H1 (cell line): ENCODE results near the gene BSDC1. TPM values are rescaled to one million over a fixed set of nuclear protein-coding genes. Genes with fewer than 3 reads are reported as not detected.

Experiments
- CTCF ChIA-PET: fragments of 300-600 bp; sonication (Branson Sonifier 250); formaldehyde crosslinking; loops from one replicate; lab custom pipeline; 2021; ENCODE audit not compliant: partially characterized antibody; lab: Charles Lee
- POLR2A ChIA-PET: fragments of 300-600 bp; sonication (Branson Sonifier 250); formaldehyde crosslinking; loops from one replicate; lab custom pipeline; 2021; ENCODE audit warnings: inconsistent platforms; ENCODE audit not compliant: partially characterized antibody; lab: Charles Lee
- DNase-seq, 2 experiments: peaks; one replicate each; pipeline versions ENCODE4 v3.0.0 to v3.0.0-alpha.2; 2010 to 2022; ENCODE audit warnings: low spot score in 2 of 2, low read depth in 1 of 2, mixed read lengths in 1 of 2
- FAIRE-seq: peaks from 2 replicates; lab custom pipeline; 2011; peaks lifted over from hg19 to GRCh38; lab: Jason Lieb, UNC
- H2AFZ ChIP-seq: 2 replicates; pipeline ENCODE4 v1.8.1; 2012; ENCODE audit warnings: low read length, inconsistent platforms
- H2AK5ac ChIP-seq: 2 replicates; pipeline ENCODE4 v1.6.1; 2013; ENCODE audit warnings: low read depth, low read length
- H2BK120ac ChIP-seq: replicated peaks from 2 replicates; pipeline ENCODE3; 2013; ENCODE audit warnings: low read depth, low read length, inconsistent platforms
- H2BK12ac ChIP-seq: 2 replicates; pipeline ENCODE4 v1.6.1; 2013; ENCODE audit warnings: low read depth, low read length
- H2BK15ac ChIP-seq: 2 replicates; pipeline ENCODE4 v1.6.1; 2013; ENCODE audit warnings: low read length
- H2BK20ac ChIP-seq: 2 replicates; pipeline ENCODE4 v1.6.1; 2013; ENCODE audit warnings: low read length
- H2BK5ac ChIP-seq: 2 replicates; pipeline ENCODE4 v1.6.1; 2013; ENCODE audit warnings: low read depth, low read length
- H3K14ac ChIP-seq: 2 replicates; pipeline ENCODE4 v1.6.1; 2013; ENCODE audit warnings: inconsistent platforms; ENCODE audit not compliant: insufficient read length
- H3K18ac ChIP-seq: 2 replicates; pipeline ENCODE4 v1.6.1; 2013; ENCODE audit warnings: low read length; ENCODE audit errors: extremely low read depth
- H3K23ac ChIP-seq: 2 replicates; pipeline ENCODE4 v1.6.1; 2013; ENCODE audit warnings: inconsistent platforms; ENCODE audit not compliant: insufficient read length
- H3K23me2 ChIP-seq: 2 replicates; pipeline ENCODE4 v1.6.1; 2013; ENCODE audit warnings: low read depth, low read length
- H3K27ac ChIP-seq: 2 replicates; pipeline ENCODE4 v1.6.1; 2011; ENCODE audit warnings: low read depth, low read length, inconsistent platforms
- H3K27me3 ChIP-seq, 4 experiments: replicated peaks in 1 of 4; 1 replicate in 1 of 4; 2 replicates in 3 of 4; pipeline versions ENCODE4 v1.6.1 to v1.8.1; 2011 to 2013; ENCODE audit warnings: low read length in 3 of 4, mild to moderate bottlenecking in 3 of 4, inconsistent platforms in 2 of 4, mixed read lengths in 2 of 4, moderate library complexity in 1 of 4; ENCODE audit not compliant: control insufficient read depth in 3 of 4, insufficient read depth in 3 of 4; ENCODE audit errors: extremely low read depth in 1 of 4
- H3K36me3 ChIP-seq, 4 experiments: 2 replicates each; pipeline versions ENCODE4 v1.6.1 to v1.8.1; 2011 to 2013; ENCODE audit warnings: mild to moderate bottlenecking in 4 of 4, low read length in 3 of 4, moderate library complexity in 2 of 4, control low read depth in 1 of 4, inconsistent platforms in 1 of 4; ENCODE audit not compliant: insufficient read depth in 4 of 4, control insufficient read depth in 2 of 4
- H3K4ac ChIP-seq: replicated peaks from 2 replicates; pipeline ENCODE3; 2013; ENCODE audit warnings: low read length, low read depth, mixed read lengths, inconsistent platforms; ENCODE audit not compliant: insufficient read length
- H3K4me1 ChIP-seq, 4 experiments: replicated peaks in 1 of 4; 1 replicate in 1 of 4; 2 replicates in 3 of 4; pipeline versions ENCODE4 v1.6.1 to v1.8.1; 2011 to 2013; ENCODE audit warnings: low read length in 3 of 4, inconsistent platforms in 2 of 4, mixed read lengths in 1 of 4; ENCODE audit not compliant: insufficient read depth in 4 of 4, control insufficient read depth in 3 of 4
- H3K4me2 ChIP-seq, 2 experiments: 2 replicates each; pipeline versions ENCODE4 v1.6.1 to v1.8.1; 2011 to 2013; ENCODE audit warnings: low read depth in 2 of 2, low read length in 2 of 2, control low read depth in 1 of 2, inconsistent platforms in 1 of 2, mild to moderate bottlenecking in 1 of 2; ENCODE audit not compliant: insufficient read depth in 1 of 2
- H3K4me3 ChIP-seq, 4 experiments: fragments of 200-600, 300-600 bp in 1 of 4; sonication (generic), shearing (Covaris generic), sonication (Bioruptor Twin) in 1 of 4; 2 replicates each; pipeline versions ENCODE4 v1.5.1 to v1.8.1; 2011 to 2016; ENCODE audit warnings: low read length in 4 of 4, low read depth in 3 of 4, control low read depth in 2 of 4, inconsistent platforms in 2 of 4, mild to moderate bottlenecking in 2 of 4, mixed read lengths in 1 of 4, moderate library complexity in 1 of 4; ENCODE audit not compliant: insufficient read depth in 2 of 4; ENCODE audit errors: extremely low read depth in 1 of 4
- H3K56ac ChIP-seq: replicated peaks from 2 replicates; pipeline ENCODE3; 2013; ENCODE audit warnings: low read depth, mild to moderate bottlenecking, mixed read lengths, low read length, inconsistent platforms; ENCODE audit not compliant: insufficient read length
- H3K79me1 ChIP-seq: 2 replicates; pipeline ENCODE4 v1.6.1; 2013; ENCODE audit warnings: low read depth, low read length, control low read depth
- H3K79me2 ChIP-seq, 2 experiments: 2 replicates each; pipeline versions ENCODE4 v1.6.1 to v1.8.1; 2012 to 2013; ENCODE audit warnings: low read length in 2 of 2, mild to moderate bottlenecking in 2 of 2, inconsistent platforms in 1 of 2; ENCODE audit not compliant: insufficient read depth in 2 of 2, control insufficient read depth in 1 of 2
- H3K9ac ChIP-seq, 4 experiments: replicated peaks in 1 of 4; 1 replicate in 1 of 4; 2 replicates in 3 of 4; pipeline versions ENCODE4 v1.6.1 to v1.8.1; 2011 to 2013; ENCODE audit warnings: low read depth in 3 of 4, low read length in 3 of 4, control low read depth in 2 of 4, mild to moderate bottlenecking in 2 of 4, moderate library complexity in 2 of 4, inconsistent platforms in 1 of 4; ENCODE audit errors: extremely low read depth in 1 of 4
- H3K9me3 ChIP-seq, 2 experiments: 2 replicates each; pipeline versions ENCODE4 v1.6.1 to v1.8.1; 2012 to 2013; ENCODE audit warnings: mild to moderate bottlenecking in 2 of 2, moderate library complexity in 2 of 2, control low read depth in 1 of 2, inconsistent platforms in 1 of 2, low read depth in 1 of 2, low read length in 1 of 2, mixed read lengths in 1 of 2; ENCODE audit not compliant: insufficient read depth in 2 of 2
- H4K20me1 ChIP-seq, 2 experiments: replicated peaks in 1 of 2; 2 replicates each; pipeline versions ENCODE3 to v1.8.1; 2011 to 2013; ENCODE audit warnings: inconsistent platforms in 2 of 2, low read length in 2 of 2, mild to moderate bottlenecking in 1 of 2; ENCODE audit not compliant: insufficient read depth in 2 of 2, control insufficient read depth in 1 of 2
- H4K5ac ChIP-seq: 2 replicates; pipeline ENCODE4 v1.6.1; 2013; ENCODE audit warnings: low read length, low read depth, mixed read lengths, inconsistent platforms; ENCODE audit not compliant: insufficient read length
- H4K8ac ChIP-seq: 2 replicates; pipeline ENCODE4 v1.8.0; 2013; ENCODE audit warnings: mild to moderate bottlenecking, moderate library complexity, low read length, inconsistent platforms; ENCODE audit not compliant: insufficient read depth; ENCODE audit errors: extremely low read depth
- H4K91ac ChIP-seq: replicated peaks from 2 replicates; pipeline ENCODE3; 2013; ENCODE audit warnings: low read length, mixed read lengths, inconsistent platforms; ENCODE audit not compliant: insufficient read length
- CBX5 ChIP-seq: fragments of 300-800, 300-1000 bp; sonication (generic); IDR thresholded peaks from 2 replicates; pipeline ENCODE4 v1.7.1; 2016; ENCODE audit warnings: antibody characterized with exemption, low read length, low read depth
- CHD1 ChIP-seq: IDR thresholded peaks from 2 replicates; pipeline ENCODE4 v1.6.1; 2012; ENCODE audit warnings: low read depth, low read length, improper control_type of control experiment
- CTCF ChIP-seq, 3 experiments: IDR thresholded peaks; 1 replicate in 2 of 3; 2 replicates in 1 of 3; pipeline versions ENCODE4 v1.5.1 to v1.6.1; 2011; ENCODE audit warnings: low read length in 3 of 3, mild to moderate bottlenecking in 3 of 3, inconsistent platforms in 2 of 3, low read depth in 1 of 3, moderate library complexity in 1 of 3; ENCODE audit not compliant: insufficient read depth in 1 of 3; ENCODE audit errors: control extremely low read depth in 1 of 3
- EGR1 ChIP-seq: IDR thresholded peaks from 2 replicates; pipeline ENCODE4 v1.6.1; 2011; ENCODE audit warnings: low read depth, low read length, borderline replicate concordance
- HDAC2 ChIP-seq, 2 experiments: fragments of 300-600 bp in 1 of 2; sonication (generic) in 1 of 2; IDR thresholded peaks; 2 replicates each; pipeline ENCODE4 v1.6.1; 2011 to 2012; ENCODE audit warnings: low read depth in 2 of 2, low read length in 2 of 2, mild to moderate bottlenecking in 2 of 2, moderate library complexity in 2 of 2, borderline replicate concordance in 1 of 2, inconsistent platforms in 1 of 2
- KDM5A ChIP-seq: fragments of 200-600 bp; IDR thresholded peaks from 2 replicates; pipeline ENCODE4 v1.7.1; 2012; ENCODE audit warnings: mild to moderate bottlenecking, low read length, inconsistent platforms, mixed read lengths
- SIN3A ChIP-seq, 2 experiments: IDR thresholded peaks in 1 of 2; conservative IDR thresholded peaks in 1 of 2; 2 replicates each; pipeline ENCODE4 v1.6.1; 2011 to 2012; ENCODE audit warnings: low read length in 2 of 2, improper control_type of control experiment in 1 of 2, low read depth in 1 of 2, mild to moderate bottlenecking in 1 of 2
- WGBS, 2 experiments: shearing (Covaris generic) in 1 of 2; methylation state at CpG; one replicate each; pipeline versions ENCODE4 v1.1.6 to v1.1.7; 2013 to 2015; ENCODE audit warnings: low lambda C conversion rate in 2 of 2, mixed read lengths in 2 of 2, inconsistent platforms in 1 of 2, low coverage in 1 of 2, missing lambda C conversion rate in 1 of 2; ENCODE audit not compliant: insufficient replicate concordance in 2 of 2, insufficient coverage in 1 of 2, insufficient read length in 1 of 2; ENCODE audit errors: extremely low coverage in 1 of 2, missing lambda C conversion rate in 1 of 2; 5-methylcytosine and 5-hydroxymethylcytosine counted together
- polyA plus RNA-seq, 7 experiments: library from polyadenylated mRNA; depleted of rRNA in 3 of 7; stranded (reverse) in 5 of 7; unstranded in 2 of 7; fragments of >200 nt in 5 of 7; fragments of 200-250 nt in 2 of 7; gene quantifications; 1 replicate in 5 of 7; 2 replicates in 1 of 7; 4 replicates in 1 of 7; pipeline versions ENCODE4 v1.2.1 to v1.2.3, GENCODE V29; 2011 to 2013; ENCODE audit warnings: missing spikeins in 2 of 7, mixed read lengths in 2 of 7
- total RNA-seq: library from RNA; stranded (reverse); fragmentation: NEBNext Ultra II Directional; extraction: Animal tissue kit (Norgen Biotek cat#: 25700); gene quantifications from 2 replicates; pipeline ENCODE4 v1.2.1, GENCODE V29; 2021

The BSDC1 gene
- total and polyA plus RNA-seq, 2 of the 8 experiments (the other 6 are each of a cell fraction or from before 2014, with no cell fraction given): 24.8 to 40.7 TPM

- H3K79me2 ChIP-seq: peaks cover 4 to 21% of the 10 kb centered on the region in 2 experiments; a peak in 3 of 4 replicates
- 6% methylated on average over 29 of the region's 46 CpGs; no CpG with 5 or more reads in 1 of the 2 experiments for WGBS, 2 experiments
- TF ChIP-seq CHD1 (peak; percentile 68), SIN3A (conservative IDR thresholded peaks at IDR 0.05 in 1 of 2, IDR thresholded peaks at IDR 0.05 in 1 of 2; ENCODE audit: low read depth in 1 of 2, low read length in 2 of 2) (0 out of 4 replicates have a peak, but pooled peaks of 1 of the 2 experiments have one; percentile 45), KDM5A (no peak), CBX5 (no peak), CTCF (IDR thresholded peaks at IDR 0.05; ENCODE audit: control extremely low read depth in 1 of 3, insufficient read depth in 1 of 3, low read depth in 1 of 3, low read length in 3 of 3) (peak; percentile 29 to 62 (median 47); a peak in 3 of 4 replicates), EGR1 (no peak), HDAC2 (IDR thresholded peaks at IDR 0.05; ENCODE audit: borderline replicate concordance in 1 of 2, low read depth in 2 of 2, low read length in 2 of 2) (peak; percentile 15 to 84; a peak in 1 of 4 replicates)
Observed at GRCh38 chr1:32334864-32335534, 59.2 kb downstream of the BSDC1 start.

More at GRCh38 chr1:32334864-32335534, 59.2 kb downstream of the BSDC1 start:
- Histone ChIP-seq H4K91ac (peak overlapping the region; percentile 47), H3K79me1 (peaks cover 2% of the 10 kb centered on the region; the same call in 1 of the 2 replicates), H2AFZ (no peak overlapping the region), H2BK120ac (no peak overlapping the region), H3K23me2 (peaks cover 10% of the 10 kb centered on the region; the same call in 1 of the 2 replicates), H2BK12ac (no peak overlapping the region), H4K20me1 (peaks cover 9 to 18% of the 10 kb centered on the region in 2 experiments), H3K9me3 (no peaks in the 10 kb centered on the region), H2AK5ac (no peak overlapping the region), H3K56ac (peak overlapping the region; percentile 20), H3K23ac (no peak overlapping the region), H4K8ac (peak overlapping the region; percentile 98), H2BK20ac (no peak overlapping the region), H3K36me3 (peaks cover 12 to 49% (median 19%) of the 10 kb centered on the region in 4 experiments; a peak in 6 of 8 replicates), H4K5ac (peak overlapping the region; percentile 8), H3K4me1 (peaks cover 5 to 34% (median 25%) of the 10 kb centered on the region in 4 experiments), H2BK15ac (no peak overlapping the region), H3K4ac (peak overlapping the region; percentile 9), H3K4me2 (peak overlapping the region; percentile 83 to 93), H3K27ac (peak overlapping the region; percentile 92), H3K4me3 (peak overlapping the region; percentile 92 to 94 (median 93)), H3K27me3 (peaks cover 0 to 7% (median 2%) of the 10 kb centered on the region in 4 experiments; a peak in 4 of 7 replicates), H2BK5ac (peak overlapping the region; percentile 73; the same call in 1 of the 2 replicates), H3K14ac (no peak overlapping the region), H3K9ac (peak overlapping the region; percentile 86 to 98 (median 89)), H3K18ac (peak overlapping the region; percentile 87)
- no peak for FAIRE-seq
- ChIA-PET POLR2A (interaction anchor here (0.7 to 13.4 kb wide), 29 partner anchors 13 to 631 kb away, joined by 3 to 321 read pairs (median 7); partner anchors contain the start of genes CCDC28B, COL16A1, EIF3I and FAM167B), CTCF (interaction anchor here (1.0 to 1.2 kb wide), 3 partner anchors 18 to 119 kb away, joined by 3 to 4 read pairs (median 3); no protein-coding TSS in a partner anchor)
- peak in 1 of 2 experiments; percentile 57 for DNase-seq
